GM21576 (cell line): ENCODE measurements around the gene EFCAB12.

Source experiments
- ATAC-seq: cut with Tn5 transposase; IDR thresholded peaks from one replicate; pipeline ENCODE4 v1.9.1; 2021; ENCODE audit warnings: mild to moderate bottlenecking, moderate library complexity; ENCODE audit not compliant: unreplicated experiment

Gene EFCAB12

DNA sequence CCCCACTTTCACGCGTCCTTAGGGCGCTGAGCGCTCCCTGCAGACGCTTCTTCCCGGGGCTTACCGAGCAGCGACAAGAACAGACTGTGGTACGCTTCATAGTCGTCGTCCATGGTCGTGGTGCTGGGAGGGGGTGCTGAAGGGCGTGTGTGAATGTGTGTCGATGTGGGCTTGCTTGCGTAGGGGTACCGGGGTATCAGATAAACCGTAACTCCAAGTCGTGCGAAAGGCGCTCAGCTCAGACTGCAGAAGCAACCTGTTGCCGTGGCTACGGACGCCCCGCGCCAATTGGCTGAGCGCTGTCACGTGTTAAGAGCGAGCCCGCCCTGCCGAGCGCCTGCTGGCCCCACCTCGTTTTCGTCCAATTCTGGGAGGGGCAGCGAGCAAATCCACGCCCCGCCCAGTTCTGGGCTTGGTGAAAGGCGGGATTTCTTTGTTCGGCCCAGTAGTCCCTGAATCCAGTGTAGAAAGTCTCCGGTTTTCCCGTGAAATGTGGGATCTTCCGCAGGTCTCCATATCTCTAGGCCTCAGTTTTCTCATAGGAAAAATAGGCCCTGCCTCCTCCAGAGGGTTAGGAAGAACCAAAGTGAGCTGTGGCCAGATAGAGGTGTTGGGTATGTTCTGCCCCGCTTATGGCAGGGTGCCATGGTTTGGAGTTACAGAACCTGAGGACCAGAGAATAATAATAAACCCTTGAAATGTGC, at the start of gene EFCAB12:
Gene EFCAB12, minus strand, starts transcription at position 261 of the 704 bp plus-strand sequence. Its CDS starts 148 bp downstream, at position 113.
- ATAC-seq: peak; percentile 84

GRCh38 chr3:129476586-129476985, 48.1 kb upstream of the EFCAB12 start:
- ATAC-seq: no peak

GRCh38 chr3:129475863-129476262, 47.4 kb upstream of the EFCAB12 start:
- no peak for ATAC-seq

GRCh38 chr3:129474984-129475804, 46.8 kb upstream of the EFCAB12 start:
- no peak for ATAC-seq

- ATAC-seq: no peak
Measured at GRCh38 chr3:129473769-129474152, 45.3 kb upstream of the EFCAB12 start.

DNA sequence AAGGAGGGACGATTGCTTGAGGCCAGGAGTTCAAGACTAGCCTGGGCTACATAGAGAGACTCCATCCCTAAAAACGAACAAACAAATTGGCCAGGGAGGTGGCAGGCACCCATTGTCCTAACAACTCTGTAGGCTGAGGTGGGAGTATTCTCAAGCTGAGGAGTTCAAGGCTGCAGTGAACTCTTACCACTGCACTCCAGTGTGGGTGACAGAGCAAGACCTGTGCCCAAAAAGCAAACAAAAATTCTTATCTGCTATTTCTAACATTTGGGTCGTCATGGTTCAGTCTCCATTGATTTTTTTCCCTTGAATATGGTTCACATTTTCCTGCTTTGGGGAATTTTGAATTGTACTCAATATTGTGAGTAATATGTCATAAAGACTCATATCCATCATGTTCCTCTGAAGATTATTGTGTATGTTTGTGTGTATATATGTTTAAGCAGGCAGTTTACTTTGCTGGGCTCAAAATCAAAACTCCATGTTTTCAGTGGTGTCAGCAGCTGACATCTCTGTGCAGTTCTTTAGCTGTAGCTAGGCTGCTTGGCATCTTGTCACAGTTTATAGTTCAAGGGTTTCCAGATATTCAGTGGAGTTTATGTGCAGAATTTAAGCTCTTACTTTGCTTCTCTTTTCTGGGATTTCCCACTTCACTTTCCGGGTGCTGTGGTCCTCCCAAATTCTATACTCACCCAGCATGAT, 44.8 kb upstream of the EFCAB12 start:
- ATAC-seq: no peak

- no peak for ATAC-seq
Measured at GRCh38 chr3:129470861-129471260, 42.4 kb upstream of the EFCAB12 start.

DNA sequence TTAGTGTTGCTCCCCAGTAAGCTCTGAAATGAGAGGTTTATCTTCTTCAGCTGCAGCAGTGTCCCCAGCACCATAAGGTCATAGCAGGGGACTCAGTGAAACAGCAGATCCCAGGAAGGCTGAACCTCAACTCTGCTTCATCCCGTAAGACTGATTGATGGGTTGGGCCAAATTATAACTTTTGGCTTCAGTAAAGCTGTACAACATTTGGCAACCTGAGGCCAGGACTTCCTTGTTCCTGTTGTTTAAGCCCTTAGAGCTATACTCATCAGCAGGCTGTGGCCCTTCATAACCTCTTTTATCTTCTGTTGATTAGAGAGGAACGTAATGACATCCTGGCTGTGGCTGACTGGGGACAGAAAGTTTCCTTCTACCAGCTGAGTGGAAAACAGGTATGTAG, 40.6 kb upstream of the EFCAB12 start:
- no peak for ATAC-seq

DNA sequence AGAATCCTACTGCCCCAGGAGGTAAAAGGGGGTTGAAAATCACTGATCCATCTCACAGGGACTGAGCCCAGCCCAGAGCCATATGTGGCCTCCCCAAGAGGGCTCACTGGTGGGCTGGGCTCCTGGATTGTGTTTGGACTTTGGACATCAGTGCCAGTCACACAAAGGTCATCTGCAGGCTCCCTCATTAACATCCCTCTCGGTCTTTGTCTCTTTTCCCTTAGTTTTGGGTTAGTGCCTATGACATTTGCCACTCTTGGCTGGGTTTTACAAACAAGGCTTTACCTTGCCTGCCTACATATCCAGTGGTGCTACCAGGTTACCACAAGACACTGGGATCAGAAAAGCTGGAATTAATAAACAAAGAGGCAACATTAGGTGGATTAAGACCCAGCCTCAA, 39.5 kb upstream of the EFCAB12 start:
- no peak for ATAC-seq

DNA sequence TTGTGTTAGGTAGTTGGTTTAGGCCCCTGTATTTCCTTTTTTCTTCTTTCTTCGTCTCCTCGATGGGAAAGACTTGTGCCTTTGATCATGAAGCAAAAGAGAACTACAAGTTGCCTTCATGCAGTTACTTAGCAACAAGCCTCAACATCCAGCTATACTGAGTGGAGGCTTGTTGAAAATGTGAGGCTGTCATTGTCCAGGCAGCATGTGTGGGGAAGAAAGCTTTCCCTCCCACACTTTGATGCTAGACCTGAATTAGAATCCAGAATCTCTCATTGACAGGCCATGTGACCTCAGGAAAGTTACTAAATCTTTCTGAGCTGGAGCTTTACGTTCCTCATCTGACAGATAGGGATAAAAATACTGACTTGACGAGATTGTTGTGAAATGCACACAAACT, 35.3 kb upstream of the EFCAB12 start:
- no peak for ATAC-seq

DNA sequence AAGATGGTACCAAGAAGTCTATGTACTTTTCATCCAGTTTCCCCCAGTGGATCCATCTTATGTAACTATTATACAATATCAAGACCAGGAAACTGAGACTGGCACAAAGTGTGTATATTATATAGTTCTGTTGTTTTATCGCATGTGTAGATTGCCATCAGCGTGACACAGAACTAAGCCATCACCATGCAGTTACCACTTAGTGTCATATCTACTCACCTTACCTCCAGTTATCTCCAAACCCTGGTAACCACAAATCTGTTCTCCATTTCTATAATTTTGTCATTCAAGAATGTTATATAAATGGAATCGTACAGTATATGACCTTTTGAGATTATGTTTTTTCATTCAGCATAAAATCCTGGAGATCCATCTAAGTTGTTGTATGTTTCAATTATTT, 34.7 kb upstream of the EFCAB12 start:
- no peak for ATAC-seq

- no peak for ATAC-seq
Measured at GRCh38 chr3:129462361-129462968, 34.0 kb upstream of the EFCAB12 start.

GRCh38 chr3:129461461-129462146, 33.2 kb upstream of the EFCAB12 start:
- ATAC-seq: no peak

GRCh38 chr3:129461022-129461421, 32.6 kb upstream of the EFCAB12 start:
- no peak for ATAC-seq

DNA sequence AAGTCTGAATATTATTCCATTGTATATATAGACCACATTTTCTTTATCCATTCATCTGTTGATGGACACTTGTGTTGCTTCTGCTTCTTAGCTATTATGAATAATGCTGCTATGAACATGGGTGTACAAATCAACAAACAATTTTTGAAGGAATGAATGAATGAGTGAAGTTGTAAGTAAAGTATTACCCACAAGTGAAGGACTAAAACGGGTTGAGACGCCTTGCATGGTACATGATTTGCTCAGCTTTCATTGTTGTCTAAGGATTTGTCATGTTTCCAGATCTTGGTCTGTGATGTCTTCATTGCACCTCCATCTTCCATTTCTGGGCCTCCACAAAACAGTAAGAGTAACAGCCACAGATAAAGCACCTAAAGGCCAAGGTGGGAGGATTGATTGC, 32.1 kb upstream of the EFCAB12 start:
- ATAC-seq: no peak

GRCh38 chr3:129460155-129460554, 31.7 kb upstream of the EFCAB12 start:
- ATAC-seq: no peak

- no peak for ATAC-seq
Measured at GRCh38 chr3:129453732-129454131, 25.3 kb upstream of the EFCAB12 start.

DNA sequence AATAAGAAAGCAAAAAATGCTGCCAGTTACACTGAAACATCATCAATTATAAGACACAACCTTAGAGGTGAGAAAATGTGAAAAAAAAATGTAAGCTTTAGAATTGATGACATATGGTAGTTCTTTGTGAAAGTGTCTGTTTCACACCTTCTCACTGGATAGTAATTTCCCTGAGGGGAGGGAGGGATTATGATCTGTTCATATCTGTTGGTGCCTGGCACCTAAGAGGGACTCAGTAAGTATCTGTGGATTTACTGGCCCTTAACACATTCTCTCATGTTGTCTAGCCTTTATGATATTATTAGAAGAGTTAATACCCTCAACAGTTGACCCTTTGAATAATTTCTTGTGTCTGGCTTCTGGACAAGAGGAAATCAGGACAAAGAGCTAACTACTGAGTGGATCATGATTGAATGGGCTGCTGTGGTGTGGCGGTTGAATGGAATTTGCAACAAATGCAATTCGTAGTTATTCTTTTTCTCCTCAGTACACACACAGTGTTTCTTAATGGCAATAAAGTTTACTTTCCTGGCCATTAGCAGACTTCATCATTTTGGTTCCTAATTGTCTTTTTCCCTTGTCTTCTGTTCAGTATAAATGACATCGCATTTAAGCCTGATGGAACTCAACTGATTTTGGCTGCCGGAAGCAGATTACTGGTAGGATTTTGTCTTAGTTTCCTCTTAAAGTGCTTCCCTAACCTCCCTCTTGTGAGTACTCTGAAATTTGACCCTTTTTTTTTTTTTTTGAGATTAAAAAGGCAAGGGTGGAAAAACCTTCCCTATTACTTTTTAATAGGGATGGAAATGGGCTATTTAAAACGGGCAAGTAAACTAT, 21.1 kb upstream of the EFCAB12 start:
- no peak for ATAC-seq

GRCh38 chr3:129448186-129448895, 19.9 kb upstream of the EFCAB12 start:
- no peak for ATAC-seq
